GM19438 (cell line): ENCODE data around the gene MAPKAP1.

ENCODE experiments used
- ATAC-seq: cut with Tn5 transposase; IDR thresholded peaks from one replicate; pipeline ENCODE4 v1.9.1; 2021; ENCODE audit warnings: low read depth; ENCODE audit not compliant: unreplicated experiment

Gene MAPKAP1

DNA sequence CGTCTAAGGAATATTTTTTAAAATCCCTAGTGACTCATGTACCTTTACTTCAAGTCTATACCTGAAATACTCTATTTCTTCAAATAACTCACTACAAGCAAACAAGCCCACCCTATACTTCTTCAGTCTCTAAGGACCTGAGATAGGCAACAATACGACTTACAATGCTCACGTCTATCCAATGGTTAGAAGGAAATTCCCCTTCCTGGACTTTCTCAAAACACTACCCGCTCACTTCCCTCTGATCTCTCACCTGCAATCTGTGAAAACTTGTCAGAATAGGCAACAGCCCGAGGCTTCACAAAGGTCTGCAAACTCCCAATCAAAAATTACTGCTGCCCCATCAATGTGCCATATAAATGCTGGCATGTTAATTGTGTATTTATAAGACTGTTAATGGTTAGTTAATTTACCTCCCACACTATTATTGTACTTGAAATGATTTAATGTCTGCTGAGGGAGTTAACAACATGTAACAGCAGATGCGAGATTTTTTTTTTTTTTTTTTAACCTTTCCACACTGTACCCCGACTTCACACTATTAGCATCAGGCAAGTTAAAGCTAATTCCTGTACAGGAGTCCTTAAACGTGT lies 27.3 kb downstream of the MAPKAP1 start:
- ATAC-seq = no peak

DNA sequence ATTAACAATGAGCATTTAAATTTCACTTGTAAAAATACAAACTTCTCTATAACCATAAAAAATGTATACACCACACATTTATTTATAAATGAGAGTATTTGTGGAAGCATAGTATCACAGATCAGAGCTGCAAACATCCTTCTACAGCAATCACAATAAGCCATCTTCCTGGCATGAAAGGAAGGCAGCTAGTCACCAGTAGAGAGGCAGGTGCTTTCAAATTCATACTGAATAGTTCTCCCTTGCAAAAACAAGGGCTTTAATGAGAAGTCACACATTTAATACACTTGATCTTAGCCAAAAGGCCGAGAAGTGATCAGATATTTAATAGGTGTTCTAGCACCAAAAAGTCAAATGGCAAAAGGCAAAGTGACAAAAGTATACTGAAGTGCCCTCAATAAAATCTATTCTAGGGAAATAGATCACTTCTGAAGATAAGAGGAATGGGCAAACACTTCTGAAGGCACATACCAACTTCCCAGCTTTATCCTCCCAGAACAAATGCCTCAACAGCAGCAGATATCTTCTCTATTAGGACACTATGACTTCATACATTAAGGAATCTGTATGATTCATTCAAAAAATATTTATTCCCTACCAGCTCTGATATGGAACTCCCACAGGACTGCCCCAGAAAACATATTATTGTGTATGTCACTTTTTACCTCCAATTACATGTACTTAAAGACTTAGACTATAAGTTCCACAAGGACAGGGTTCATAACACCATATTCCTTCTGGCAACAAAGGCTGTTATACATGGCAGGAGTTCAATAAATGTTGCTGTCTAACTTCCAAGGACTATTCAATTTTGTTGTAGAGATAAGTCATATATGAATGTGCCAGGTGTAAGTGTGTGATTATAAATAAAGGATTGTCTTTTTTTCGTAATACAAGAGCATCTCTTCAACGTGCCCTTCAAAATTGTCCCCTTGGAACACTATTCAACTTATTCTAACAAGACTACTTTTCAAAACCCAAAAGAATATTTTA lies 31.7 kb downstream of the MAPKAP1 start:
- no peak for ATAC-seq

DNA sequence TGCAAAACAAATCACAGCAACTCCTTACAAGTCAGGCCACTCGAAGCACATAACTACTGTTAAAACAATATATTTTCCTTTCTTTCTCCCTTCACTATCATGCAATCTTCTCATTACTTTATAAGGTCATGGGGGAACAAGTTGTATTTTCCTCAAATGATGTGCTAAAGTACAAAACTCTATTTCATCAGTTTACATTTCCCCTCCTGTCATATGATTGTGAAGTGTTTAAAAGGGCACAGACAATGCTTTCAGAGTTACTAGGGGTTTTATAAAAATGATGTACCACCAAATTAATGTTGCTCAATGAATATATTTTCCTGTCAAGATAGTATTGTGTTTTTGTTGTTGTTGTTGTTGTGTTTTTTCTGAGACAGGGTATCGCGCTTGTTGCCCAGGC lies 34.1 kb downstream of the MAPKAP1 start:
- ATAC-seq = no peak

DNA sequence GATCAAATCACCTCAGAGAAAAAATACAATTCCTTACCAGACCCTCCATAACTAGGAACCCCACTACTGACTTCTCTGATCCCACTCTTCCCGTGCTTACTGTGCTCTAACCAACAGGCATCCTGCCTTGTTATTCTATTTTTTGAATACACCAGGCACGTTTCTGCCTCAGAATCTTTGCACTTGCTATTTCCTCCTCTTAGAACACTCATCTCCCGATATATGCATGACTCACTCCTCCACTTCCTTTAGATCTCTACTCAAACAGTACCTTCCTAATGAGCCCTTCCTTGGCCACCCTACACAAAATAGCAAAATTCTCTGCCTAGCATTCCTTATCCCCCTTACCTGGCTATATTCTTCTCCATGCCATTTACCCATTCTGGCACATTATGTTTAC lies 43.9 kb downstream of the MAPKAP1 start:
- ATAC-seq = no peak

DNA sequence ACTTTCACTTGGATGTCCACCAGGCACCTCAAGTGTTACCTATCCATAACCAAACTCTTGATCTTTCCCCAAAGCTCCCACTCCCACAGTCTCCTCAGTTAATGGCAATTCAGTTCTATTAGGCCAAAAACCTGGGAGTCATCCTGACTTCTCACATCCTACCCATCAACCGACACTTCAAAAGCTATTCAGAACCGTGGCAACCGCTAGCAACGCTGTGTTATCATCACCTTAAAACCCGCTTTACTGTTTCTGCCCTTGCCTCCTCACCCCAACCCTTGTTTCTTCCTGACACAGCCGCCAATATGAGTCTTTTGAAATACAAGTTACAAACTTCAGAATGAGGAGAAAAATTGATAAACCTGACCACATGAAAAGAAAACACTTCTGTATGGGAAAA lies 46.5 kb downstream of the MAPKAP1 start:
- no peak for ATAC-seq

DNA sequence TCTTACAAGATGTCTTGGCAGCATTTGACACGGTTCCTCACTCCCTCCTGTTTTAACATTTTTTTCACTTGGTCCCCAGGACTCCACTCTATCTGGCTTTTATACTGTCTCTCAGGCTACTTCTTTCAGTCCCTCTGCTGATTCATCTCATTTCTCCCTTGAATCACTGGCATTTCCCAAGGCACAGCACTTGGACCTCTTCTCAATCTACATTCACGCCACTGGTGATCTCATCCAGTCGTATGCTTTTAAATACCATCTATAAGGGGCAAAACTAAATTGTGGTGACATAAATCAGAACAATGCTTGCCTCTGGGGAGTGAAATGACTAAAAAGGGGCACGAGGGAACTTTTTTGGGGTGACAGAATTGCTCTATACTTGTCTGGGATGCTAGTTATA lies 47.1 kb downstream of the MAPKAP1 start:
- ATAC-seq = no peak

DNA sequence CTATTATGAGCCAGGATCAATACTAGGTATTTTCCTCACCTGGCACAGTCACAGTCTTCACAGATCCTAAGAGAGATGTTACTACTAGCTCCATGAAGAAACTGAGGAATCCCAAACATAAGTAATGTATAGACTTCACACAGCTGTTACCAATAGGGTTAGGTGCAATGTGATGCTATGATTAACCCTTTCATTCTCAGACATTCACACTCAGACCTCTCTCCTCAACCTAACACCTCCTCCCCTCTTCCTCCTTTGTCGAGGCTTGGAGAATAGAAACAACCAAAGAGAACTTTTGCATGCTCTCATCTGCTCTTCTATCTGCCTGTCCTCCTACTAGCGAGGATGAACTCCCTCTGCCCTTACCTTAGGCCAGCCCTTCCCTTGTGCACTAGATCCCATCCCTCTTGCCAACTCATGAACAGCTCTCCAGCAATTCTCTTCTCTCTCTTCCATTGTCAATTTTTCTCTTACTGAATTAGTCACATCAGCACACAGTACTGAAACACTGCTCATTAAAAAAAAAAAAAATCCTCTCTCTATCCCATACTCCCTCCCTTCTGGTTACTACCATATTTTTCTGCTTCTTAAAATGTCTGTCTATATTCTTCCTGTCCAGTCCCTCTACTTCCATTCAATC lies 47.7 kb downstream of the MAPKAP1 start:
- ATAC-seq = no peak

DNA sequence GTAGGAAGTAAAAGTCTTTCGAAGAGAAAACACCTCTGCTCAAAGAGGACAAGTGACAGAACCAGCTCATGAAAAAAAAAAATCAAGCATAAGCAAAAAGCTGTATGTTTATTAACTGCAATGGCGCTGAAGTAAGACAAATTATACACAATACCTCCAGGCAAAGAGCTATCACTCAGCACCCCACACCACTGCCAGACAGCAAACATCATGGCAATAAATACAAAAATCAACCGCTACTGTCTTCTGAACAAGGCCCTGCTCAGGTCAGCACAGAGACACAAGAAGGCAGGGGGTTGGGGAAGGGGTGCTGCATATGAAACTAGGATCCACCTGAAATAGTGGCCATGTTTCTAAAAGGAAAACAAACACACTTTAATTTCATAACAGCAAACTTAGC lies 50.4 kb downstream of the MAPKAP1 start:
- no peak for ATAC-seq

DNA sequence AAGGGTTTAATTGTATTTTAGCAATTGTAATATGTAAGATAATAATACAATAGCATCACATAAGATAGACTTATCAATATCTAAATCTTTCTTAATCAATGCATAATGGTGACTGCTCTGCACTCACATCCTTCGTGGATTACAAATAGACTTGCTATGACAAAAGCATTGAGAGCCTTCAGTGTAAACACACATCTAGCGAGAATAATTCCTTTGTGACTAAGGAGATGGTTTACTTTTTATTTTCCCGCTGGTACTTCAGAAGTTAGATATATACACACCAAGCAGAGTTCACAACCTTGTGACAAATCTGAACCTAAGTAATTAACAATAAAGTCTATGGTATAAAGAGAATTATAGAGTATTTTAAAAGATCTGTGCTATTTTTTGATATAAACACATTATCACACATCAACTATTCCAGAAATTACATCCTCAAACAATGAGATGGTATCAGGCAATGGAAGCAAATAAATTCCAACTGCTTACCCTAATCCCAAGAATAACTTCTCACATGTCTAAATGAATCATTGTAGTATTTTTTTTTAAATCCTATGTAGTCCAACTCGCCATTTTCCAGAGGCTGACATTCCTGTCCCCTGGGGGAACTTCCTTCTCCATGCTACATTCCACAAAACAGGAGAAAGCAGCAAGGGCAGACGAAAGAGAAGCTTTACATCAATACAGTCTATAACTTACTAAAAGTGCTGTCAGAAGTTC lies 51.2 kb downstream of the MAPKAP1 start:
- no peak for ATAC-seq

DNA sequence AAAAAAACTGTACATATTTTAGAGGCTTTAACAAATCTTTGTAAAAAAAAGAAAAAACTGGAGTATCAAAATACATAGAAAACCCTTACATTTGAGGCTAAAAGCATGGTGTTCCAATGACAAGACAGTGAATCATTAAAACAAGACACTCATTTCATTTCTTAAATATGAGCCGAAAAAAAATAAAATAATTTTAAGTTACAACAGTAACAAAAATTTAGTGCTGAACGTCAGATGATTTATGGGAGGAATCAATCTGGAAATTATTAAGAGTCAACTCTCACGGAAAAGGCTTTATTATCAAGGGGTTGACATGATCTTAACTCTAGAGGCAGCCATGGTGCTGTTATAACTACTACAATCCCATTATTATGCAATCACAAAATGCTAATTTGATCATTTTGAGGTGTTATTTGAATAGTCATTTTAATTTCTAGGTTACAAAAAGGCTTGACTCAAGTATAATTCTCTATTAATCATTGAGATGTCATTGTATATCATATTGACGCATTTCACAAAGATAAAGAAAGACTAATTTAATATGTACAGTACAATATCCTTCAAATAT lies 51.9 kb downstream of the MAPKAP1 start:
- ATAC-seq = no peak

DNA sequence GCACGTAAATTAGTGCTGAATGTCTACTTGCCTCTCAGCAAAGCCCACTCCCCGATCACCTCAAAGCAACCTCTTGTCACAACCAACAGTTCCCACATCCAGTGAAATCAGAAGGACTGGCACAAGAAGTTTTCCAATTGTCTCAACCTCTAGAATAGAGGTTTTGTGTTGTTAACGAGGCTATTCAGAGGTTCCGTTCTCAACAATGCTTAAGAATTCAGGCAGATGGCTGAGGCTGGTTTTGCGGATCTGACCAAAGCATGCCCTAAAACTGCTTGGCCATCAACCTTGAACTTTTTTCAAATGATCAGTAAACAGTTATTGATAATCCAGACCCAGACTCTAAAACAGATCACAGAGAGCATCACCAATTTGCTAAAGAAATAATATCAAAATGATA lies 52.9 kb downstream of the MAPKAP1 start:
- ATAC-seq = no peak

DNA sequence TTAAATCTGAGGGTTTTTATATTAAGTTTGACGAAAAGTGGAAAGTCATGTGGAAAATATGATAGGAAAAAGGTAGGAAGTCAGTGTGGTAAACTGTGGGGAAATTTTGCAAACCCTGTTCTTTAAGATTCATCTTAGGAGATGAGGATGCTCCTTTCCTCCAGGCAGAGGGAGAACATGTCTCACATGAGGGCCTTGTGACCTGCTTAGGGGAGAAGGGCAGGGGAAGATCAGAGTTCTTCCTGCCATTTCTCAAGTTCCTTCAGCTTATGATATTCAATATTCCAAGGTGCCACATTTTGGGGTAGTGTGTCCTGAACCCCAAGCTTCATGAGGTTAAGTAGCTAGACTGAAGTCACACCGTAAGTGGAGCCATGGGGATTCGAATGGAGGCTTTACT lies 53.7 kb downstream of the MAPKAP1 start:
- no peak for ATAC-seq

DNA sequence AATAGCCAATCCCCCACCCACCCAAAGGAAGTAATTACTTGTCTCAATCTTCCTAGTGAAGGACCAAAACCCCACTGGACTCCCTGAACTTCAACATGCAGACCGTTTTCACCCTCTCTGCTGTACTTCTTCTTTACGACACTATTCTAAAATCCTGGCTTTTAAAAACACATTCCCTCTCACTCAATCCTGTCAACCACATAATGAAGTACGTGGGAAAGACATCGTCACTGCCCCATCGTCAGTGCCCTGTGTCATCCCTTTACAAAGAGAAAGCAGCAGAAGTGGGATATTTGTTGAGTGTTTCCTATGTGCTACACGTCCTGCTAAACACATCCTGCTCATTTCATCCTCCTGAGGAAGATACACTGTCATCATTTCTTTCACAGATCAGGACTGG lies 54.2 kb downstream of the MAPKAP1 start:
- no peak for ATAC-seq

DNA sequence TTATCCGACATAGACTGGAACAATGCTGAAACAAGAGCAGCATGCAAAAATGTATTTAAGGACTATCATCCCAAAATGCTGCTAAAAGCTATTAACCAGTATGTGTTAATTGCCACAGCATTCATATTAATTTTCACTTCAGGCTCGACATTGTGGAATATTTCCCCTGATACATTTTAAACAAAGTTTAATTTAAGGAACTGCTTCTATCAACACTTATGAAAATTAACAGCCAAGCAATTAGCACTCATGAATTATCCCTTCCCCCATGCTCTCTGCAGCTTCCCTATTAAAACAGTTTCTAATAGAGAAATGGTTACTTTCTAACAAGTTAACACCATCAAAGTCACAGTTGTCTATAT lies 54.8 kb downstream of the MAPKAP1 start:
- no peak for ATAC-seq

DNA sequence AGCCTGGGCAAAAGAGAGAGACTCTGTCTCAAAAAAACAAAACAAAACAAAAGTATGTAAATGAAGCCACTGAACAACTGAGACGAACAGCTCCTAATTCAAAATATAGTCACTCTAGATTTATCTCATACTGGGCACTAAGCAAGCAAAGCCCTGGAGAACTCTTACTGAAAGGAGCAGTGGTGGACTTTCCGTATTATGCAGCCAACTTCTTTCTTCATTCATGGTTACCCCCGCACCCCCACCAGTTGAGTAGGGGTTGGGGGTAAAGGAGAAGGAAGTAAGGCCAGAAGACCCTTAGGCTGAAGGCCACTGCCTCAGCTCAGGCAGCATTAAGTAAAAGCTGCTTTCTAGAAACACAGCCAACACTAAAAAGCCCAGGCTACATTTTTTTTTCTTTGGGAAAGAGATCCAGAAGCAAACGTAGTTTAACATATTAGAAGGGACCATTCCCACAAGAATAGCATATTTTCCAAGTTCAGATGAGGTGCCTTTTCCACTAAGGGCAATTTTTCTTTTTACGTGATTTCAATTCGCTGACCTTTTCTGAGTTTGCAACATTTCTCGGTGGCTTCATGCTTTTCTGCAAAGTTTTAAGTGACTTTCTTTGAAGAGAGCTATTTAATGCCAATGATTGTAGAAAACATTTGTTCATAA lies 55.3 kb downstream of the MAPKAP1 start:
- no peak for ATAC-seq

DNA sequence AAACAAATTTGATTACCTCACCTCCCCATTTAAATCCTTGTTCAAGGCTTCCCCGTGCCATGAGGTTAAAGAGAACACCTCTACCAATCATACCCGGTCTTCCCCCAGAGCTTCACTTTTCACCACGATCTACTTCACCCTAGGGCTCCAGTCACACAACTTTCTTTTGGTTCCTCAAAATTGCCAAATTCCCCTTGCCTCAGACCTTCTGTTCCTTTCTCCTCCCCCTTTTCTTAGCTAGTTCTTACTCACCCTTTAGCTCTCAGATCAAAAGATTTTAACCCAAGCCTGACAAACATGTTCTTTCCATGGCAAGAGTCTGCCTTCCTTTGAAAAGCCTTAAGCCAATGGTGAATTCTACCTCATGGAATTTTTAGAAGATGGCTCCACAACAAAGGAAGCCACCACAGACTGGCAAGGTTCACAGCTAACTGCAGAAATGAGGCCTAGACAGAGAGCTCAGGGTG lies 56.7 kb downstream of the MAPKAP1 start:
- ATAC-seq = peak; percentile 63

DNA sequence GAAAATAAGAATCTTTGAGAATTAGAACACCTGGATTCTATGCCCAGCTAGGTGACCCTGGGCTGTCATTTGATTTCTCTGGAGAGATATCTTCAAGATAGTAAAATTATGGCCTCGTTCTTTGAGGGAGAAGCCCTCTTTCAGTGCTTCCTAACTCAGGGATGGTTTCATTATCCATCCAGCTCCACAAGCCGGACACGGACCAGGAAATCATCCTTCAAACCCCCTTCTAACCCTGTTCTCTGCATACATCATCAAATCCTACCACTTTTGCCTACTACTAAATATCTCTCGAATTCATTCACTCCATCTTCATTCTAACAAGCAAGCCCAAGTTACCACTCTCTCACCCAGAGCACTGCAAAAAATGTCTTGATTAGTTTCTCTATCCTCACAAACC lies 57.2 kb downstream of the MAPKAP1 start:
- ATAC-seq = no peak

DNA sequence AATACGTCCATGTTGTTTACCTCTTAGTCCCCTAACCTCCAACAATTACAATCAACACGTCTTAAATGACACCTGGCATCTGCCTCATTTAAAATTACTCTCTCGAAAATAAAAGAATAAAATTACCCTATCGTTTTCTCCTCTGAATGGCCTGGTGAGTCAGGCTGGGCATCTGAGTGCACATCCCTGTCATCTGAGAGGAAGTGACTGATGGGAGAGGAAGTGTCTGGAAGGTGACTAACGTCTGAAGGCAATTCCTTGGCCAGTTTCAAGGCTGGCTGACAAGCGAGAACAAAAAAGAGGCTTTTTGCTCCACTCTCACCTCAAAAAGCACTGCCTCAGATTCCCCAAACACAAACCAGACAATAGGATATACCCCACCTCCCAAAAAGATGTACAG lies 57.7 kb downstream of the MAPKAP1 start:
- ATAC-seq = no peak

DNA sequence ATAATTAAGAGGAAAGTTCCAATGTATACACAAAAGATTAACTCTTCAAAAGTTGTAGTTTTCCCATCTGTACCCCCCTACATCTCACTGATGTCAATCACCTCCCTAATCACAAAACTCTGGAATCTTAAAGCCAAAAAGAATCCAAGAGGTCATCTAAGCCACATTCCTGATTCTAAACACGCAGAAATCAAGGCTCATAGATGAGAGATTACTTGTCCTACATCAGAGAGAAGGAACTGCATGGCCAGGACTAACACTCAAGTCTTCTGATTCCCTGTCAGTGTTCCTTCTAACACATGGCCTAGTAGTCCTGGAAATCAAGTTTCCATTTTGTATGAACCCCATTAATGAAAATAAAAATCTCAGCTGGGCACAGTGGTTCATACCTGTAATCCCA lies 58.7 kb downstream of the MAPKAP1 start:
- ATAC-seq = no peak

DNA sequence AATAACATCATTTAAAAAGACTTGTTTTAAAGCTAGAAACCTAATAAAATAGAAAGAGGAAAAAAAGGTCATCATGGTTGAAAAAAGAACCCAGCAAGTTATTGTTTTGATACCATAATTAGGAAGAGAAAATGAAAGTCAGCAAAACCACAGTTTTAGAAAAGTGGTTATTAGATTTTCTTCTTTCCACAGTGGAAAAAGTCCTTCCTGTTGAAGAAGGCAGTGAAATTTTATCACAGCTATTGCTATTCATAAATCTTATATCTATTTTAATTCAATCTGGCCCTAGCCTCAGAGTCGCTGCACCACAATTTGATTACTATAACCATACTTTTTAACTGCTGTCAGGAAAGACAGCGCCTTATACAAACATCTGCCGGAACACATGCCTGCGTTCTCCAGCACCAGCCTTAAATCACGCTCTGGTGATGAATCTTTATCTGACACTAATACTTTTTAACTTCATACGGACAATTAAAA lies 60.3 kb downstream of the MAPKAP1 start:
- no peak for ATAC-seq
